Immature natural killer cell (primary cell): ENCODE data around the gene GLI1. TPM values are rescaled to one million over a fixed set of nuclear protein-coding genes. Genes with fewer than 3 reads are reported as not detected.

ENCODE experiments used
- DNase-seq, 3 donors: peaks; one replicate each; pipeline ENCODE4 v3.0.0; 2022; ENCODE audit warnings: mixed read lengths in 1 of 3
- H3K27ac Mint-ChIP-seq, 6 donors: one replicate each; pipeline ENCODE4 v1.8.0; 2020; ENCODE audit warnings: mixed read lengths in 6 of 6, mild to moderate bottlenecking in 5 of 6, inconsistent platforms in 4 of 6, moderate library complexity in 3 of 6
- H3K27me3 Mint-ChIP-seq, 3 donors: one replicate each; pipeline ENCODE4 v1.8.0; 2020 to 2021; ENCODE audit warnings: low read depth in 3 of 3, mild to moderate bottlenecking in 3 of 3, mixed read lengths in 3 of 3, moderate library complexity in 3 of 3, inconsistent platforms in 1 of 3
- H3K36me3 Mint-ChIP-seq, 3 donors: one replicate each; pipeline ENCODE4 v1.8.0; 2020; ENCODE audit warnings: mixed read lengths in 3 of 3, inconsistent platforms in 2 of 3, mild to moderate bottlenecking in 2 of 3
- H3K4me1 Mint-ChIP-seq, 2 donors: one replicate each; pipeline ENCODE4 v1.8.0; 2020; ENCODE audit warnings: inconsistent platforms in 2 of 2, mild to moderate bottlenecking in 2 of 2, mixed read lengths in 2 of 2, moderate library complexity in 1 of 2
- H3K4me3 Mint-ChIP-seq, 5 donors: one replicate each; pipeline ENCODE4 v1.8.0; 2020; ENCODE audit warnings: mild to moderate bottlenecking in 5 of 5, mixed read lengths in 5 of 5, inconsistent platforms in 3 of 5, moderate library complexity in 3 of 5
- H3K9me3 Mint-ChIP-seq, 6 donors: one replicate each; pipeline ENCODE4 v1.8.0; 2020; ENCODE audit warnings: mild to moderate bottlenecking in 6 of 6, mixed read lengths in 6 of 6, inconsistent platforms in 4 of 6, moderate library complexity in 3 of 6
- polyA plus RNA-seq, 3 donors: library from polyadenylated mRNA; unstranded; fragments of 300-500 nt; fragmentation: Illumina TruSeq; gene quantifications; one replicate each; pipeline ENCODE4 v1.2.3, GENCODE V29; 2021

GLI1 gene
- polyA plus RNA-seq, 3 donors from 2014 or later, result 0.33 to 0.40 TPM; not detected in 1

DNA sequence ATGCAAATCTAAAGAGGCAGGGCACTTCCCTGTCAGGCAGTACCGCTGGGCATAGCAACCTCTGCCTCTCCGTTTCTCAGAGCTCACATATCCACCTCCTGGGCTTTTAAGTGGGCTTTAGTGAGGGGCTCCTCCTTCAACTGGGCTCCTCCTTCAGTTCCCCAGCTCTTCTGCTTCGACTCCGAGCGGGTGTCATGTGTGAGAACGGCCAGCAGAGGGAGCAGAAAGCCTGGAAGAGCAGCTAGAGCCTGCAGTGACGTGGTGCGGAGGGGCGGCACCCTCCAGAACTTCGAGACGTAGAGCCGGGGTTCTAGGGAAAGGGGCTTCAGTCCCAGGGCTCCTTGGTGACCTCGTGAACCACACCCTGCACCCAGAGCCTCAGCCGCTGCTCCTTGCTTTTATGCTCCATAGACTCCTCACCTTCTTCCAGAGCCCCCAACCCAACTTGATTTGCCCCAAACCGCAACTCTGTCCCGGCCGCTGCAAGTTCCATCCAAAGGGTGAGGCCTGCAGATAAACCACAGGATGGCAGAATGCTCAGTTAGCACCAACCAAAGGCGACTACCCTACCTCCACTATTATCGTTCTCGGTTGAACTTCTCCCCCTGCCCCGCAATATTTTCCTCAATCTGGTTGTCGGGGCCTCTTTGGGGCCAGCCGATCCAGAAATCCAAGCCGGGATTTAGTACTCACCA, 383 bp upstream of the GLI1 start:
- peak; percentile 90 to 92 (median 92) for DNase-seq
- Mint-ChIP-seq H3K4me3 (peak overlapping the region; percentile 92 to 98 (median 96)), H3K27me3 (peaks cover 9 to 23% (median 21%) of the 10 kb centered on the region in 3 donors), H3K27ac (peak overlapping the region; percentile 91 to 97 (median 95)), H3K9me3 (no peaks in the 10 kb centered on the region), H3K36me3 (no peaks in the 10 kb centered on the region), H3K4me1 (peaks cover 38 to 59% of the 10 kb centered on the region in 2 donors)

DNA sequence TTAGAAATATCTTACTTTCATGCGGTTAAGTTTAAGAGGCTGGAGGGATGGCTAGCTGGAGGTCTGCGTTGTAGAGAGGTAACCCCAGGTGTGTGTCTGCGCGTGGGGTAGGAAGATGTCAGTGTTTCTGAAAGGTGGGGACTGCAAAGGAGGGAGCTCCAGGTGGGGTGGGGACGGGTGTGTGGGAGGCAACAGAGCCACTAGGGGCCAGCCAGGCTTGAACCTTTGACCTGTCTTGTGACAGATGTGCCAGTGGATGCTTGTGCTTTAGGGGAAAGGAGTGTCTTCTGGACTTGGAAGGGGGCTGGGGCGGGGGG, 841 bp downstream of the GLI1 start:
- peaks cover 9 to 28% (median 20%) of the 10 kb centered on the region in 3 donors for H3K27me3 Mint-ChIP-seq
- no peaks in the 10 kb centered on the region for H3K36me3 Mint-ChIP-seq
- peak overlapping the region; percentile 74 to 85 (median 82) for H3K4me3 Mint-ChIP-seq
- H3K4me1 Mint-ChIP-seq, result peaks cover 38 to 59% of the 10 kb centered on the region in 2 donors
- peak overlapping the region in 5 of 6 donors; percentile 16 to 78 (median 64) for H3K27ac Mint-ChIP-seq
- no peak for DNase-seq
- H3K9me3 Mint-ChIP-seq, result no peaks in the 10 kb centered on the region

DNA sequence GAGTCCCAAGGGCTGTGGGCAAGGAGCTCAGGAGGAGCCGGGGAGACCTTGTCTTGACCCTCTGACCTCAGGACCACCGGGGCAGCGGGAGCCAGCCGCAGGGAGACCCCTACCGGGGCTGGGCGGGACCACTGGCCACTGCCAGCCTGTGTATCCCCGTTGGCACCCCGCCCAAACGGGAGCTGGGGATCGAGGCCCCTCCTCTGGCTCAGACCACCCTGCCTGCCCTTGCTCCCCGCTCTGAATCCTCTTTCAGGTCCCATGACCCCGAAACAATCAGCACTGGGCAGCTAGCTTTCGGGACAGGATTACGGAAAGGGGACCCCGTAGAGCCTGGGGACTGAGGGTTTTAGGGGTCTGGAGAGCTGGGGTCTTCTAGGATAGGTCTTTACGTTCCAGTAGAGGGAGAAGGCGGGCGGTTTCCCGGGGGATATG, 1.3 kb downstream of the GLI1 start:
- Mint-ChIP-seq H3K27me3 (peaks cover 9 to 28% (median 20%) of the 10 kb centered on the region in 3 donors), H3K4me1 (peaks cover 42 to 61% of the 10 kb centered on the region in 2 donors), H3K4me3 (peak overlapping the region; percentile 39 to 95 (median 83)), H3K36me3 (no peaks in the 10 kb centered on the region), H3K27ac (peak overlapping the region in 2 of 6 donors; percentile 16 to 45), H3K9me3 (no peaks in the 10 kb centered on the region)
- DNase-seq, result no peak

GRCh38 chr12:57461276-57461916, 1.8 kb downstream of the GLI1 start:
- DNase-seq, result no peak
- peaks cover 9 to 30% (median 20%) of the 10 kb centered on the region in 3 donors for H3K27me3 Mint-ChIP-seq
- peak overlapping the region in 3 of 6 donors; percentile 40 to 87 (median 61) for H3K27ac Mint-ChIP-seq
- H3K4me1 Mint-ChIP-seq, result peaks cover 42 to 60% of the 10 kb centered on the region in 2 donors
- no peaks in the 10 kb centered on the region for H3K9me3 Mint-ChIP-seq
- no peaks in the 10 kb centered on the region for H3K36me3 Mint-ChIP-seq
- peak overlapping the region; percentile 79 to 95 (median 84) for H3K4me3 Mint-ChIP-seq

GRCh38 chr12:57461917-57462250, 2.3 kb downstream of the GLI1 start:
- Mint-ChIP-seq H3K27ac (peak overlapping the region in 4 of 6 donors; percentile 44 to 87 (median 72)), H3K36me3 (no peaks in the 10 kb centered on the region), H3K4me1 (peaks cover 42 to 60% of the 10 kb centered on the region in 2 donors), H3K9me3 (no peaks in the 10 kb centered on the region), H3K27me3 (peaks cover 9 to 28% (median 20%) of the 10 kb centered on the region in 3 donors), H3K4me3 (peak overlapping the region; percentile 79 to 95 (median 84))
- DNase-seq, result no peak

DNA sequence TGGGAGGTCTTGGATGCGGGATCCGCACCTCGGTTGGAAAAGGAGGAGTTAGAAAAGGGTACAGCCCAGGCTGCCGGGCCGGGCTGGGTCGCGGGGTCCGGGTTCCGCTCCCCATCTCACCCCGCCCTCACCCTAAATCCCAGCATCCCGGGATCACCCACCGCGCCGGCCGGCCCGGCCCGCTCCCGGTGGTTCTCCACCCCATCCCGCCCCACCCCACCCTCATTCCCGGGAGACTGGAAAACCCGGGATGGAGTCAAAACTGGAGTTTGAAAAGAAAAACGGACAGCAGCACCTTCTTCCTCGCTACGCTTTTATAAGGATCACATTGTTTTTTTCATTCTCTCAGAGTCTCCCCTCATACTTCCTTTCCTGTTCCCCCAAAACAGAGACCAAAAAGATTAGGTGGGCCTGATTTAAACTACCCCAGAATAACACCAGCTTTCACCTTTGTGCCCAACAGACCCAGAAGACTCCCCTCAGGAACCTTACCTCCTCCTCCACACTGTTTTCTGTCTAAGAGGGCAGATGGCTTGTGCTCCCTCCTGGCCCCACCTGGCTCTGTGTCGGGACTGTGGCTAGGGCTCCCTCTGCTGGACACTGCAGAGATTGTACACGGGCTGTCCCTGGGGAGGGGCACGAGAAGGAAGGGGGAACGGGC, 2.8 kb downstream of the GLI1 start:
- peak overlapping the region; percentile 86 to 95 (median 89) for H3K4me3 Mint-ChIP-seq
- H3K27me3 Mint-ChIP-seq, result peaks cover 14 to 28% (median 20%) of the 10 kb centered on the region in 3 donors
- peaks cover 44 to 60% of the 10 kb centered on the region in 2 donors for H3K4me1 Mint-ChIP-seq
- peak overlapping the region in 5 of 6 donors; percentile 49 to 92 (median 85) for H3K27ac Mint-ChIP-seq
- DNase-seq, result peak; percentile 82 to 84 (median 83)
- peaks cover 0 to 3% (median 0%) of the 10 kb centered on the region in 3 donors for H3K36me3 Mint-ChIP-seq
- H3K9me3 Mint-ChIP-seq, result no peaks in the 10 kb centered on the region

DNA sequence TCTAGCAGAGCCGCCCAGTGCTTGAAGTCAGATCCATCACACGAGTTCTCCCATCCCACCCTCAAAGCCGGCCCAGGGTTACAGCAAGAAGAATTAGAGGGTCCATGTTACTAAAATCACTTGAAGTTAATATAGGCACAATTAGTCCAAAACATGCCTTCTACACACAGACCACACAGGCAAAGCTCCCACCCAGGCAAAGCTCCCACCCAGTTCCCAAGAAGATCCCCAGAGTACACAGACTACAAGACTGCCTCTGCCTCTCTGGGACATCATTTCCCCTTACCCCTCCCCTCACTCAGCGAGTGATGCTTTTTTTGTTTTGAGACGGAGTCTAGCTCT, 3.3 kb downstream of the GLI1 start:
- peaks cover 44 to 62% of the 10 kb centered on the region in 2 donors for H3K4me1 Mint-ChIP-seq
- no peaks in the 10 kb centered on the region for H3K9me3 Mint-ChIP-seq
- H3K36me3 Mint-ChIP-seq, result peaks cover 0 to 3% (median 2%) of the 10 kb centered on the region in 3 donors
- no peak for DNase-seq
- peak overlapping the region; percentile 86 to 95 (median 89) for H3K4me3 Mint-ChIP-seq
- H3K27ac Mint-ChIP-seq, result peak overlapping the region in 5 of 6 donors; percentile 49 to 92 (median 85)
- H3K27me3 Mint-ChIP-seq, result peaks cover 17 to 33% (median 20%) of the 10 kb centered on the region in 3 donors

DNA sequence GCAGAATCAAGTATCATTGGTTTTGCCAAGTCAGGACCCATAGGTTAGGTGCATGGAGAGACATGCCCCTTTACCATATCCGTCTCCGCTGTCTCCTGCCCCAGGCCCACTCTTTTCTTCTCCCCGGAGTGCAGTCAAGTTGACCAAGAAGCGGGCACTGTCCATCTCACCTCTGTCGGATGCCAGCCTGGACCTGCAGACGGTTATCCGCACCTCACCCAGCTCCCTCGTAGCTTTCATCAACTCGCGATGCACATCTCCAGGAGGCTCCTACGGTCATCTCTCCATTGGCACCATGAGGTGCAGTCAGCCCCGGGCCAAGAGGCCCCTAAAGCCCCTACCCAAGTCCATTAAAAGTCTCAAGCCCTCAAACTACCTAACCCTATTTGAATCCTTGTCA, 5.0 kb downstream of the GLI1 start:
- H3K4me1 Mint-ChIP-seq, result peaks cover 44 to 67% of the 10 kb centered on the region in 2 donors
- no peak for DNase-seq

DNA sequence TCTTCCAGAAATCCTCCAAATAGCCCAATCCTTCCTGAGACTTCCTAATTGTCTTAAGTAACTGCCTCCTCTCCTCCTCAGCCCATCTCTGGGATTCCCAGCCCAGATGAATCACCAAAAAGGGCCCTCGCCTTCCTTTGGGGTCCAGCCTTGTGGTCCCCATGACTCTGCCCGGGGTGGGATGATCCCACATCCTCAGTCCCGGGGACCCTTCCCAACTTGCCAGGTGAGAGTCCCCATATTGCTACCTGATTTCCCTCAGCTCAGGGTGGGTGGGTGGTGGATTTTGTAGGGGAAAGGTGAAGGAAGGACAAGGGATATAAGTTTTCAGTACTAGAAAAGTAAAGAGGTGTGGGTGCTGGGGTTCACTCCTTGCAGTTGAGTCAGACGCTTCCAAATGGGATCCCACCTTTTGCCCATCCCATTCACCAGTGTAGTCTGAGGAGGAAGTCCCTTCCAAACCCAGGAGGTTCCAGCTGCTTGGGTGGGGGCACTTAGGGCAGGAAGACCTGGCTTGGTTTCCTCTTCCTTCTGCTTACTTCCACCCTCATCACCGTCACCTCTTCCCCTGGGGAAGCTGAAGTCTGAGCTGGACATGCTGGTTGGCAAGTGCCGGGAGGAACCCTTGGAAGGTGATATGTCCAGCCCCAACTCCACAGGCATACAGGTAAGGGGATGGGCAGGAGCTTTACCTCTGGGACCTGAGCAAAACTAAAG, 5.6 kb downstream of the GLI1 start:
- H3K27me3 Mint-ChIP-seq, result peaks cover 16 to 35% (median 23%) of the 10 kb centered on the region in 3 donors
- no peak overlapping the region for H3K4me3 Mint-ChIP-seq
- H3K9me3 Mint-ChIP-seq, result no peaks in the 10 kb centered on the region
- H3K36me3 Mint-ChIP-seq, result peaks cover 12 to 13% (median 12%) of the 10 kb centered on the region in 3 donors
- H3K4me1 Mint-ChIP-seq, result peaks cover 49 to 66% of the 10 kb centered on the region in 2 donors
- peak overlapping the region in 2 of 6 donors; percentile 71 to 83 for H3K27ac Mint-ChIP-seq
- no peak for DNase-seq

More for the DNA sequence above, 5.0 kb downstream of the GLI1 start:
- no peak overlapping the region for H3K4me3 Mint-ChIP-seq
- H3K36me3 Mint-ChIP-seq, result peaks cover 10 to 12% (median 12%) of the 10 kb centered on the region in 3 donors
- H3K9me3 Mint-ChIP-seq, result no peaks in the 10 kb centered on the region
- H3K27ac Mint-ChIP-seq, result peak overlapping the region in 2 of 6 donors; percentile 65 to 83
- H3K27me3 Mint-ChIP-seq, result peaks cover 16 to 37% (median 22%) of the 10 kb centered on the region in 3 donors

DNA sequence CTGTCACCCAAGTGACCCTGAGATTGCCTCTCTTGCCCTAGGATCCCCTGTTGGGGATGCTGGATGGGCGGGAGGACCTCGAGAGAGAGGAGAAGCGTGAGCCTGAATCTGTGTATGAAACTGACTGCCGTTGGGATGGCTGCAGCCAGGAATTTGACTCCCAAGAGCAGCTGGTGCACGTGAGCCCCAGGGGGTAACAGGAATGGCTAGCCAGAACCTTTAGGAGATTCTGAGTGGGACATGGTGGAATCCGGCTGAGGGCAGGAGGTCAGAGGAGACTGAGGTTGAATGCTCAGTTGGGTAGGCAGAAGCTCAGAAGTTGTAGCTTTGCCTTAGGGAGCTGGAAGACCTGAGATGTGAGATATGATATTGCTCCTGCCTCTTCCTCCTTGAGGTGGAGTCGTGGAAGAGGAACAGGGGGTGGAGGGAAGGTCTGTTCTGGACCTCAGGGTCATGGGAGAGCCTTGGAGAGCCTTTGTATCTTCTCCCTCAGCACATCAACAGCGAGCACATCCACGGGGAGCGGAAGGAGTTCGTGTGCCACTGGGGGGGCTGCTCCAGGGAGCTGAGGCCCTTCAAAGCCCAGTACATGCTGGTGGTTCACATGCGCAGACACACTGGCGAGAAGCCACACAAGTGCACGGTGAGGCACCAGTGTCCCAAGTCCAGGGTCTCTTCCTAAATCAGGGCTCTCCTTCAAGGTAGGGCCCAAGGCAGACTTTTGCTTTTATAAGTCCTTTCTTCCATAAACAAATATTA, 6.3 kb downstream of the GLI1 start:
- H3K4me1 Mint-ChIP-seq, result peaks cover 49 to 61% of the 10 kb centered on the region in 2 donors

DNA sequence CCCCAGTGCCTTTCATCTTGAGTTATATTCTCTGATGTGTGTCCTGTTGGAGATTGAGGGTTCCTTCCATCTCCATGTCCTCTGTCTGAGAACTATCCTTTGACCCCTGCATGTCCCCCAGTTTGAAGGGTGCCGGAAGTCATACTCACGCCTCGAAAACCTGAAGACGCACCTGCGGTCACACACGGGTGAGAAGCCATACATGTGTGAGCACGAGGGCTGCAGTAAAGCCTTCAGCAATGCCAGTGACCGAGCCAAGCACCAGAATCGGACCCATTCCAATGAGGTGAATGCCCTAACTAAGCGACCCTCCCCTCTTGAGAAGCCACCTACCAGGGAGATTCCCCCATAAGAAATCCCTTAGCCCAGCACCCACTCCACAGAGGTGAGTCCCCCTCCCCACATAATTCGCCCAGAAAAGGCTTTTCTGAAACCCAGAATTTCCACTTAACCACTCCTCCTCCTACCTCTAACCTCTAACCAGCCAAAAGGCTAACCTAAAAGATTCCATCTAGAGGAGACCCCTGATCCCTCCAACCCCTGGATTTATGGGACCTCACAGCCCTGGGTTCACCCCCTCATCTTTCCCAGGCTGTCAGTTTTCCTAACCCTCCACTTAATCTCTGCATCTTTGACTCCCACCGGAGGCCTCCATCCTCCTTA, 7.8 kb downstream of the GLI1 start:
- Mint-ChIP-seq H3K4me3 (peak overlapping the region in 1 of 5 donors; percentile 13), H3K36me3 (peaks cover 12 to 19% (median 17%) of the 10 kb centered on the region in 3 donors), H3K27ac (peak overlapping the region; percentile 32 to 84 (median 64)), H3K27me3 (peaks cover 18 to 35% (median 28%) of the 10 kb centered on the region in 3 donors), H3K4me1 (peaks cover 52 to 61% of the 10 kb centered on the region in 2 donors), H3K9me3 (no peaks in the 10 kb centered on the region)
- no peak for DNase-seq

More for the DNA sequence above, 6.3 kb downstream of the GLI1 start:
- H3K4me3 Mint-ChIP-seq, result no peak overlapping the region
- DNase-seq, result no peak
- peaks cover 12 to 13% (median 12%) of the 10 kb centered on the region in 3 donors for H3K36me3 Mint-ChIP-seq
- peak overlapping the region; percentile 3 to 75 (median 56) for H3K27ac Mint-ChIP-seq
- H3K27me3 Mint-ChIP-seq, result peaks cover 18 to 35% (median 20%) of the 10 kb centered on the region in 3 donors
- no peaks in the 10 kb centered on the region for H3K9me3 Mint-ChIP-seq

- Mint-ChIP-seq H3K27ac (peak overlapping the region; percentile 51 to 89 (median 72)), H3K4me3 (peak overlapping the region in 1 of 5 donors; percentile 13), H3K27me3 (peaks cover 13 to 36% (median 26%) of the 10 kb centered on the region in 3 donors), H3K36me3 (peaks cover 17 to 25% (median 22%) of the 10 kb centered on the region in 3 donors), H3K9me3 (no peaks in the 10 kb centered on the region), H3K4me1 (peaks cover 52 to 61% of the 10 kb centered on the region in 2 donors)
- no peak for DNase-seq
These were observed 8.3 kb downstream of the GLI1 start for GRCh38 chr12:57467915-57468314.
